ENCODE results near the gene VAV1. TPM values are rescaled to one million over a fixed set of nuclear protein-coding genes. Genes with fewer than 3 reads are reported as not detected.
A peak's percentile ranks its signal among the peaks of the same experiment; 100 is the strongest.
"Not testable (repeated sequence)": the region's sequence is repeated elsewhere in the genome, so short reads cannot be mapped to it uniquely, and the experiment has no call there.

Gene VAV1
- total RNA-seq, 6 experiments from 2014 or later = 1.1 to 7.9 (median 3.1) TPM

- intact Hi-C loops (cut with DNase I) = no loop called here
- Histone ChIP-seq H3K9me3 (no peaks in the 10 kb centered on the region), H3K27ac (no peak overlapping the region), H3K4me1 (no peaks in the 10 kb centered on the region), H3K4me3 (no peak overlapping the region), H3K36me3 (no peaks in the 10 kb centered on the region), H3K27me3 (no peaks in the 10 kb centered on the region)
- 29% methylated on average over 5 of the region's 14 CpGs for WGBS (ENCODE audit: insufficient coverage, low coverage, low lambda C conversion rate, missing lambda C conversion rate)
- TF ChIP-seq POLR2A (IDR thresholded peaks at IDR 0.05) = no peak
- TF ChIP-seq CTCF (IDR thresholded peaks at IDR 0.05) = no peak
- ATAC-seq (no peak), DNase-seq (no peak)
Observed at GRCh38 chr19:6828306-6828697, 55.8 kb downstream of the VAV1 start.

GRCh38 chr19:6828698-6829633 is 56.5 kb downstream of the VAV1 start:
- TF ChIP-seq POLR2A (IDR thresholded peaks at IDR 0.05) (no peak), CTCF (IDR thresholded peaks at IDR 0.05) (no peak)
- Histone ChIP-seq H3K4me3 (no peak overlapping the region), H3K27me3 (no peaks in the 10 kb centered on the region), H3K4me1 (no peaks in the 10 kb centered on the region), H3K27ac (no peak overlapping the region), H3K36me3 (no peaks in the 10 kb centered on the region), H3K9me3 (no peaks in the 10 kb centered on the region)
- ATAC-seq (peak in 2 of 4 donors; percentile 10 to 26), DNase-seq (peak in 1 of 3 donors; percentile 17)
- WGBS (ENCODE audit: insufficient coverage, low coverage, low lambda C conversion rate, missing lambda C conversion rate) = 60% methylated on average over 13 of the region's 18 CpGs
- intact Hi-C loops (cut with DNase I) = no loop called here

- DNase-seq; intact Hi-C loops (cut with DNase I): not testable (repeated sequence)
Observed at GRCh38 chr19:6829829-6830228, 57.3 kb downstream of the VAV1 start.

GRCh38 chr19:6831084-6831483 is 58.6 kb downstream of the VAV1 start:
- ATAC-seq = peak in 3 of 4 donors; percentile 23 to 61 (median 27)
- intact Hi-C loops (cut with DNase I); H3K27me3 ChIP-seq; H3K36me3 ChIP-seq; H3K9me3 ChIP-seq; H3K4me1 ChIP-seq; H3K4me3 ChIP-seq; H3K27ac ChIP-seq: not testable (repeated sequence)
- WGBS (ENCODE audit: insufficient coverage, low coverage, low lambda C conversion rate, missing lambda C conversion rate) = 41% methylated on average over 9 of the region's 9 CpGs
- DNase-seq = peak in 1 of 3 donors; percentile 14

More at GRCh38 chr19:6829829-6830228, 57.3 kb downstream of the VAV1 start:
- H3K36me3 ChIP-seq, H3K27me3 ChIP-seq, H3K4me1 ChIP-seq, H3K27ac ChIP-seq, H3K4me3 ChIP-seq, H3K9me3 ChIP-seq, ATAC-seq: not testable (repeated sequence)
- 40% methylated on average over 1 of the region's 15 CpGs for WGBS (ENCODE audit: insufficient coverage, low coverage, low lambda C conversion rate, missing lambda C conversion rate)

- ATAC-seq (no peak), DNase-seq (no peak)
- Histone ChIP-seq H3K27ac (no peak overlapping the region), H3K4me3 (no peak overlapping the region), H3K9me3 (no peaks in the 10 kb centered on the region), H3K36me3 (no peaks in the 10 kb centered on the region), H3K27me3 (no peaks in the 10 kb centered on the region), H3K4me1 (no peaks in the 10 kb centered on the region)
- intact Hi-C loops (cut with DNase I) = no loop called here
- 40% methylated on average over 1 of the region's 1 CpG for WGBS (ENCODE audit: insufficient coverage, low coverage, low lambda C conversion rate, missing lambda C conversion rate)
- TF ChIP-seq CTCF (IDR thresholded peaks at IDR 0.05) = no peak
- no peak for TF ChIP-seq POLR2A (IDR thresholded peaks at IDR 0.05)
Observed at GRCh38 chr19:6832412-6832811, 59.9 kb downstream of the VAV1 start.
